ENCODE data around the gene ZNF638.

GRCh38 chr2:71326968-71327367, 4.6 kb upstream of the ZNF638 start:
- TF ChIP-seq TAF1 (conservative IDR thresholded peaks at IDR 0.05): no peak
- no peak for TF ChIP-seq CTCF (IDR thresholded peaks at IDR 0.05; ENCODE audit: low read depth, low read length, missing input control)
- no peak for TF ChIP-seq EGR1 (IDR thresholded peaks at IDR 0.05; ENCODE audit: low read depth in 2 of 2)
- TF ChIP-seq JUND (IDR thresholded peaks at IDR 0.05): no peak
- no peak for TF ChIP-seq REST (IDR thresholded peaks at IDR 0.05)
- no peak for TF ChIP-seq SP1 (IDR thresholded peaks at IDR 0.05)
- no peak for TF ChIP-seq FOXA1 (IDR thresholded peaks at IDR 0.05)
- no peak for TF ChIP-seq RXRA (IDR thresholded peaks at IDR 0.05)
- TF ChIP-seq YY1 (IDR thresholded peaks at IDR 0.05): no peak
- TF ChIP-seq RAD21 (IDR thresholded peaks at IDR 0.05): no peak
- TF ChIP-seq, protein P1, sequence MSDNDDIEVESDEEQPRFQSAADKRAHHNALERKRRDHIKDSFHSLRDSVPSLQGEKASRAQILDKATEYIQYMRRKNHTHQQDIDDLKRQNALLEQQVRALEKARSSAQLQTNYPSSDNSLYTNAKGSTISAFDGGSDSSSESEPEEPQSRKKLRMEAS (IDR thresholded peaks at IDR 0.05): no peak
- no peak for TF ChIP-seq HNF4A (conservative IDR thresholded peaks at IDR 0.05)
